ENCODE measurements around the gene IL17RE.
"Not testable (repeated sequence)": the region's sequence is repeated elsewhere in the genome, so short reads cannot be mapped to it uniquely, and the experiment has no call there.

Gene IL17RE

DNA sequence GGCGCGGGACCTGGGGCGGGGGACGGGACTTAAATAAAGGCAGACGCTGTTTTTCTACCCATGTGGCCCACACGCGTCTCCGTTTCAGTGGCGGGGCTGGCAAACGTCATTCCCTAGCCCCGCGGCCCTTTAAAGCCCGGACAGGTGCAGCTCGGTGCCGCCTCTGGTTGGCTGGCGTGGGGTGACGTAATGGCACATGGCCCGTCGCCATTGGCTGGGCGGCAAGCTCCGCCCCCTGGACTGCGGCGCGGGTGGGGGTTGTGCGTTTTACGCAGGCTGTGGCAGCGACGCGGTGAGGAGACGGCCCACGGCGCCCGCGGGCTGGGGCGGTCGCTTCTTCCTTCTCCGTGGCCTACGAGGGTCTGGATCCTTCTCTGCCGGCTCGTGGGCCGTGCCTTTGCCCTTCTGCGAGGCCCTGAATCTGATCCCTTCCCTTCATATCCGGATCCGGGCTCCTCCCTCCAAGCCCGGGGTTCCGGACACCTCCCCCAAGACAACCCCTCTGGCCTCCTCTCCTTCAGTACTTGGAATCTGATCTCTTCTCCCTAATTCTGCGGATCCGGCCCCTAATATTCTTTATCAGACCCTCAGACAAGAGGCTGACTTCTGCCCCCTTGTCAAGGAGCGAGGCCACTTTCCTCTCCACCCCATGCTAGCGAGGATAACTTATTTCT lies 31.1 kb downstream of the IL17RE start, which contains the start of gene CRELD1:
Gene CRELD1, plus strand, starts transcription at position 274 of the 674 bp plus-strand sequence. CDS start 605 bp downstream, outside the sequence.
- peak; percentile 70 for DNase-seq (ENCODE audit: low read depth)

DNA sequence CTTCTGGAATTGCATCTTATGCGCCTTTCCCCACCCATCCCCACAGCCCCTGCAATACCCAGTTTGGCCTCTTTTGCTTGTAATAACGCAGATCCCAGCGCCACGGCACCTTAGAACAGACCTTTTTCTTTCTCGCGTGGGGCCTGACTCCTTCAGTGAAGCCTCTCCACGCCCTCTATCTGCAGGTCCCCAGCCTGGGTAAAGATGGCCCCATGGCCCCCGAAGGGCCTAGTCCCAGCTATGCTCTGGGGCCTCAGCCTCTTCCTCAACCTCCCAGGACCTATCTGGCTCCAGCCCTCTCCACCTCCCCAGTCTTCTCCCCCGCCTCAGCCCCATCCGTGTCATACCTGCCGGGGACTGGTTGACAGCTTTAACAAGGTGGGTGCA lies 31.6 kb downstream of the IL17RE start:
- DNase-seq (ENCODE audit: low read depth): no peak

DNA sequence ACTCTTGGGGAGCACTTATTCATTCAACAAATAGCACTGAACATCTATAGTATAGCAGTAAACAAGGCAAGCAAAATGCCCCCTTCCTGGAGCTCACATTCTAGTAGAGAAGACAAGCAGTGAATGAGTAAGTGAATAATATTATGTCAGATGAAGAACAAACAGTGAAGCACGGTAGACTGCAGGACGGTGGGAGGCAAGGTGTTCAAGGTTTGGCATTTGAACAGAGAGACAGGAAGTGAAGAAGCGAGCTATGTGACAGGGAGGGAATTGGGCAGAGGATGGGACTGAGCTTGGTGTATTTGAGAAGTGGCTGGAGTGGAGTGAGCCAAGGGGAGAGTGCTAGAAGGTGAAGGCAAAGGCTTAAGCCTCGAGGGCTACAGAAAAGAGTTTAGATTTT lies 32.3 kb downstream of the IL17RE start:
- no peak for DNase-seq (ENCODE audit: low read depth)

DNA sequence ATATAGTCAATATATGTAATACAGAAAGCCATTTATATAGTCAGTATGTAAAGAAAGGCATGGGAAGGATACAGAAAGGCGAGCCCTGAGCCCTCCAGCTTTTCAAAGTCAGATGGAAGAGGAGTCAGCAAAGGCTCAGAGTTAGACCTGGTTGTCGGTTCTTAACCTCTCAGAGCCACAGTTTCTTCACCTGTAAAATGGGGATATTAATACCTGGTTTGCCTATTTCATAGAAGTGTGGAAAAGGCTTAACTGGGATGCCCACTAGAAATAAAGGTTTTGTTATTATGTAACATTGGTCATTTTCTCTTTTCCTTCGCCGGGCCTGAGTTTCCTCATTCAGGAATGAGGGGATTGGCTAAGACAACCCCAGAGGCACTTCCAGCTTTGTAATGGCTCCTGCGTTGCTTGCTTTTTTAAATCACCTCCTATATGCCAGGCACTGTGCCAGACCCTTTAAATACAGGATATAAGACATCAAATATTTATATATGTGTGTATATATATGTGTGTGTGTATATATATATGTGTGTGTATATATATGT lies 33.4 kb downstream of the IL17RE start:
- no peak for DNase-seq (ENCODE audit: low read depth)

- no peak for DNase-seq (ENCODE audit: low read depth)
These were observed 35.0 kb downstream of the IL17RE start for GRCh38 chr3:9937486-9938238.

GRCh38 chr3:9938966-9939365 lies 36.3 kb downstream of the IL17RE start:
- no peak for DNase-seq (ENCODE audit: low read depth)

GRCh38 chr3:9939906-9940305 lies 37.3 kb downstream of the IL17RE start:
- not testable (repeated sequence) for DNase-seq (ENCODE audit: low read depth)

GRCh38 chr3:9940746-9941145 lies 38.1 kb downstream of the IL17RE start:
- no peak for DNase-seq (ENCODE audit: low read depth)

DNA sequence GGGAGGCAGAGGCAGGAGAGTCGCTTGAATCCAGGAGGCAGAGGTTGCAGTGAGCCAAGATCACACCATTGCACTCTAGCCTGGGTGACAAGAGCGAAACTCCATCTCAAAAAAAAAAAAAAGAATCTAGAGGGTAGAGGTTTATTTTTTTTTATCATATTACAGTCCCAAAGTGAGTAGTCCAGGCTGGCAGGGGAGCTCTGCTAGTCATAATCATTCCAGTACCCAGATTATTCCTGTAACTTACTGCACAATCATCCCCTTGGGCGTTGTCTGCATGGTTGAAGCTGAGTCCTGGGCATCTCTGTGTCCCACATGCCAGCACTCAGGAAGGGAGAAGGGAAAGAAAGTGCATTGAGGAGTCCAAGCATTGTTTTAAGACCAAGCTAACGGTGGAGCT lies 39.5 kb downstream of the IL17RE start:
- no peak for DNase-seq (ENCODE audit: low read depth)

GRCh38 chr3:9942934-9943690 lies 40.5 kb downstream of the IL17RE start:
- DNase-seq (ENCODE audit: low read depth): no peak

GRCh38 chr3:9944271-9944670 lies 41.6 kb downstream of the IL17RE start:
- DNase-seq (ENCODE audit: low read depth): no peak

GRCh38 chr3:9945358-9945757 lies 42.7 kb downstream of the IL17RE start:
- no peak for DNase-seq (ENCODE audit: low read depth)

- DNase-seq (ENCODE audit: low read depth): peak; percentile 77
These were observed 43.7 kb downstream of the IL17RE start for GRCh38 chr3:9946112-9947024.

DNA sequence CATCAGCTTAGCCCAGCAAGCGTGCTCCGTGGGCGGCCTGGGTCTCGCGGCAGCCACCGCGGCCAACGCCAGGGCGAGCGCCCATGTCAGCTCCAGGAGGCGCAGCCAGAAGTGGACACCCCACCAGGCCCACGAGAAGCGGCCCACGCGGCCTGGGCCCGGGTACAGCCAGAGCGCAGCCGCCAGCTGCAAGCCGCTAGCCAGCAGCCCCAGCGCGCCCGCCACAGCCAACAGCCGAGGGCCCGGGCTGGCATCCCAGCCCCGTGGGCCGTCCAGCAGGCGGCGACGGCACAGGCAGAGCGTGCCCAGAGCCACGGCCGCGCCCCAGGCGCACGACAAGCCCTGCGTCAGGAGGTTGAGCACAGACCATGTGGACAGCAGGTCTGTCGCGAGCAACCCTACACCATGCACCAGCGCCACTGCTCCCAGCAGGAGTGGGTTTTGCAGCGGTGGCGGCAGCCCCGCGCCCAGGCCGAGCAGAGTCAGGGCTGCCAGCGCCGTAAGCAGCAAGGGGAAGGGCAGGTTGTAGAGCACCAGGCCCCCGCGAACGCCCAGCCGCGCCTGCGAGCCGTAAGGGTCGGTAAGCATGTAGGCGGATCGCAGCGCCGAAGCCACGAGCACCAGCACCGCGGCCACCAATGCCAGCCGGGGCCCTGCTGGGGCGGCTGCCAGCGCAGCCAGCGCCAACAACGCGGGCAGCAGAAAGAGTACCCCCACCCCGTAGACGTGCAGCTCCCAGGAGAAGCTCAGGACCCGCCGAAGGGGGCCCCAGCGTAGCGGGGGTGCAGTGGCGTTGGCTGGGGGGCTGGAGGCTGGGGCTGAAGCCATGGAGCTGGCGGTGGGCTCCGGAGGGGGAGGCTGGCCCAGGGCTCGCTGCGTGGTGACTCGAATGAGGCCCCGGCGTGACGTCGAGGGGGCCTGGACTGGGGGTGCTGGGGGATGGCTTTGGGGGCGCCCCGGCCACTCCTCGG lies 44.7 kb downstream of the IL17RE start:
- no peak for DNase-seq (ENCODE audit: low read depth)

GRCh38 chr3:9948586-9948985 lies 45.9 kb downstream of the IL17RE start:
- no peak for DNase-seq (ENCODE audit: low read depth)

GRCh38 chr3:9949115-9949514 lies 46.5 kb downstream of the IL17RE start:
- no peak for DNase-seq (ENCODE audit: low read depth)

GRCh38 chr3:9949626-9950025 lies 47.0 kb downstream of the IL17RE start:
- DNase-seq (ENCODE audit: low read depth): no peak

- no peak for DNase-seq (ENCODE audit: low read depth)
These were observed 48.5 kb downstream of the IL17RE start for GRCh38 chr3:9951126-9951525.

- DNase-seq (ENCODE audit: low read depth): no peak
These were observed 48.9 kb downstream of the IL17RE start for GRCh38 chr3:9951598-9951961.

All from stromal cell of bone marrow (primary cell).